Subcutaneous preadipocyte (primary cell): ENCODE data around the gene IL22RA1. TPM values are rescaled to one million over a fixed set of nuclear protein-coding genes. Genes with fewer than 3 reads are reported as not detected.

Experiments used
- total RNA-seq: library from RNA; depleted of rRNA; stranded (reverse); fragments of >200 nt; gene quantifications from 2 replicates; pipeline ENCODE4 v1.2.3, GENCODE V29; 2012

Gene IL22RA1
- total RNA-seq: 0.37 TPM in 1 of 2 replicates, not detected in the other

GRCh38 chr1:24142546-24143534 lies at the start of gene IL22RA1:
Gene IL22RA1, minus strand, starts transcription at chr1:24143140. Its CDS starts 58 bp downstream, at chr1:24143082.

GRCh38 chr1:24186993-24187790 lies 44.3 kb upstream of the IL22RA1 start, which contains the start of gene IFNLR1:
Gene IFNLR1, minus strand, starts transcription at chr1:24187289. Its CDS starts 41 bp downstream, at chr1:24187248.

GRCh38 chr1:24111996-24112779 lies 30.8 kb downstream of the IL22RA1 start, which contains the start of gene MYOM3:
Gene MYOM3, minus strand, starts transcription at chr1:24112135. Its CDS starts 3,499 bp downstream, at chr1:24108636.

Other genes with a start within 250 kb of the IL22RA1 start
- gene CNR2, start 229.8 kb downstream of the IL22RA1 start, total RNA-seq: not detected in 2 replicates
- gene PNRC2, start 183.3 kb downstream of the IL22RA1 start, total RNA-seq: 88.8 and 92.2 TPM in 2 replicates
- gene SRSF10, start 162.8 kb downstream of the IL22RA1 start, total RNA-seq: 72.8 and 95.2 TPM in 2 replicates
- under 0.01 and 0.37 TPM in 2 replicates for gene MYOM3, start 31.0 kb downstream of the IL22RA1 start, total RNA-seq
- not detected in 2 replicates for gene IFNLR1, start 44.1 kb upstream of the IL22RA1 start, total RNA-seq
- not detected in 2 replicates for gene GRHL3, start 176.2 kb upstream of the IL22RA1 start, total RNA-seq